Measurements from ENCODE around the gene ANO8.

DNA sequence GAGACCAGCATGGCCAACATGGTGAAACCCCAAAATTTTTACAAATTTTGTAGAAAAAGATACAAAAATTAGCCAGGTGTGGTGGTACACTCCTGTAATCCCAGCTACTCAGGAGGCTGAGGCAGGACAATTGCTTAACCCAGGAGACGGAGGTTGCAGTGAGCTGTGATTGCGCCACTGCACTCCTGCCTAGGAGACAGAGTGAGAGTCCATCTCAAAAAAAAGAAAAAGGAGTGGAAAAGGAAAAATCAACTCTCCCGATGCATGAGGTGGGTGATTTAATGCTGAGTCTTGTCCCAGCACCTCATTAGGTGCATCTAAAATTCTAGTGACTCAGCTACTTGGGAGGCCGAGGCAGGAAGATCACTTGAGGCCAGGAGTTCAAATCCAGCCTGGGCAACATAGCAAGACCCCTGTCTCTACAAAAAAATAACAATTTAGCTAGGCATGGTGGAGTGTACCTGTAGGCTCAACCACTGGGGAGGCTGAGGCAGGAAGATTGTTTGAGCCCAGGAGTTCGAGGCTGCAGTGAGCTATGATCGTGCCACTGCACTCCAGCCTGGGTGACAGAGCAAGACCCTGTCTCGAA, 22.5 kb upstream of the ANO8 start:
- TF ChIP-seq EP300 (IDR thresholded peaks at IDR 0.05) (no peak), POLR2A (IDR thresholded peaks at IDR 0.05) (no peak)
- TF ChIP-seq, protein P1, sequence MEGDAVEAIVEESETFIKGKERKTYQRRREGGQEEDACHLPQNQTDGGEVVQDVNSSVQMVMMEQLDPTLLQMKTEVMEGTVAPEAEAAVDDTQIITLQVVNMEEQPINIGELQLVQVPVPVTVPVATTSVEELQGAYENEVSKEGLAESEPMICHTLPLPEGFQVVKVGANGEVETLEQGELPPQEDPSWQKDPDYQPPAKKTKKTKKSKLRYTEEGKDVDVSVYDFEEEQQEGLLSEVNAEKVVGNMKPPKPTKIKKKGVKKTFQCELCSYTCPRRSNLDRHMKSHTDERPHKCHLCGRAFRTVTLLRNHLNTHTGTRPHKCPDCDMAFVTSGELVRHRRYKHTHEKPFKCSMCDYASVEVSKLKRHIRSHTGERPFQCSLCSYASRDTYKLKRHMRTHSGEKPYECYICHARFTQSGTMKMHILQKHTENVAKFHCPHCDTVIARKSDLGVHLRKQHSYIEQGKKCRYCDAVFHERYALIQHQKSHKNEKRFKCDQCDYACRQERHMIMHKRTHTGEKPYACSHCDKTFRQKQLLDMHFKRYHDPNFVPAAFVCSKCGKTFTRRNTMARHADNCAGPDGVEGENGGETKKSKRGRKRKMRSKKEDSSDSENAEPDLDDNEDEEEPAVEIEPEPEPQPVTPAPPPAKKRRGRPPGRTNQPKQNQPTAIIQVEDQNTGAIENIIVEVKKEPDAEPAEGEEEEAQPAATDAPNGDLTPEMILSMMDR (IDR thresholded peaks at IDR 0.05), result no peak
